Measurements from ENCODE around the gene KIAA1217.

Gene KIAA1217

GRCh38 chr10:24446739-24447138, 237.8 kb downstream of the KIAA1217 start:
- Histone ChIP-seq H3K27ac (ENCODE audit: low read length) (no peak overlapping the region), H3K9ac (ENCODE audit: low read depth, low read length) (no peak overlapping the region), H2AFZ (ENCODE audit: low read depth, low read length) (no peak overlapping the region), H3K4me3 (ENCODE audit: low read depth in 1 of 2, low read length in 2 of 2) (no peak overlapping the region), H4K20me1 (ENCODE audit: insufficient read depth, low read length) (no peaks in the 10 kb centered on the region), H3K79me2 (ENCODE audit: insufficient read depth, low read length) (no peaks in the 10 kb centered on the region), H3K4me1 (ENCODE audit: insufficient read depth, low read length) (peaks cover 9% of the 10 kb centered on the region), H3K9me3 (ENCODE audit: insufficient read depth, low read length, severe bottlenecking) (no peaks in the 10 kb centered on the region), H3K36me3 (ENCODE audit: insufficient read depth, low read length) (no peaks in the 10 kb centered on the region), H3K4me2 (ENCODE audit: insufficient read depth, low read length) (no peak overlapping the region), H3K27me3 (ENCODE audit: insufficient read depth, low read length, poor library complexity) (no peaks in the 10 kb centered on the region)
- TF ChIP-seq CTCF (IDR thresholded peaks at IDR 0.05; ENCODE audit: borderline replicate concordance, extremely low read depth, low read length, poor library complexity, severe bottlenecking) (no peak), EZH2 (IDR thresholded peaks at IDR 0.05; ENCODE audit: borderline replicate concordance, low read depth, low read length, severe bottlenecking) (no peak)
- no peak for ATAC-seq (ENCODE audit: insufficient read depth, low read depth)
- DNase-seq: no peak

GRCh38 chr10:24448351-24448999, 239.5 kb downstream of the KIAA1217 start:
- Histone ChIP-seq H4K20me1 (ENCODE audit: insufficient read depth, low read length) (no peaks in the 10 kb centered on the region), H2AFZ (ENCODE audit: low read depth, low read length) (no peak overlapping the region), H3K27ac (ENCODE audit: low read length) (no peak overlapping the region), H3K4me3 (ENCODE audit: low read depth in 1 of 2, low read length in 2 of 2) (no peak overlapping the region), H3K4me2 (ENCODE audit: insufficient read depth, low read length) (no peak overlapping the region), H3K36me3 (ENCODE audit: insufficient read depth, low read length) (no peaks in the 10 kb centered on the region), H3K9ac (ENCODE audit: low read depth, low read length) (no peak overlapping the region), H3K9me3 (ENCODE audit: insufficient read depth, low read length, severe bottlenecking) (no peaks in the 10 kb centered on the region), H3K79me2 (ENCODE audit: insufficient read depth, low read length) (no peaks in the 10 kb centered on the region), H3K27me3 (ENCODE audit: insufficient read depth, low read length, poor library complexity) (no peaks in the 10 kb centered on the region), H3K4me1 (ENCODE audit: insufficient read depth, low read length) (peaks cover 10% of the 10 kb centered on the region)
- no peak for DNase-seq
- TF ChIP-seq EZH2 (IDR thresholded peaks at IDR 0.05; ENCODE audit: borderline replicate concordance, low read depth, low read length, severe bottlenecking) (no peak), CTCF (IDR thresholded peaks at IDR 0.05; ENCODE audit: borderline replicate concordance, extremely low read depth, low read length, poor library complexity, severe bottlenecking) (no peak)
- ATAC-seq (ENCODE audit: insufficient read depth, low read depth): no peak

GRCh38 chr10:24449321-24449740, 240.4 kb downstream of the KIAA1217 start:
- Histone ChIP-seq H3K9ac (ENCODE audit: low read depth, low read length) (no peak overlapping the region), H3K27ac (ENCODE audit: low read length) (no peak overlapping the region), H3K4me3 (ENCODE audit: low read depth in 1 of 2, low read length in 2 of 2) (no peak overlapping the region), H3K4me2 (ENCODE audit: insufficient read depth, low read length) (no peak overlapping the region), H3K27me3 (ENCODE audit: insufficient read depth, low read length, poor library complexity) (no peaks in the 10 kb centered on the region), H3K79me2 (ENCODE audit: insufficient read depth, low read length) (no peaks in the 10 kb centered on the region), H2AFZ (ENCODE audit: low read depth, low read length) (no peak overlapping the region), H3K9me3 (ENCODE audit: insufficient read depth, low read length, severe bottlenecking) (no peaks in the 10 kb centered on the region), H3K36me3 (ENCODE audit: insufficient read depth, low read length) (no peaks in the 10 kb centered on the region), H4K20me1 (ENCODE audit: insufficient read depth, low read length) (no peaks in the 10 kb centered on the region), H3K4me1 (ENCODE audit: insufficient read depth, low read length) (peaks cover 10% of the 10 kb centered on the region)
- ATAC-seq (ENCODE audit: insufficient read depth, low read depth) (no peak), DNase-seq (no peak)
- TF ChIP-seq EZH2 (IDR thresholded peaks at IDR 0.05; ENCODE audit: borderline replicate concordance, low read depth, low read length, severe bottlenecking): no peak

GRCh38 chr10:24449769-24450310, 240.9 kb downstream of the KIAA1217 start:
- TF ChIP-seq CTCF (IDR thresholded peaks at IDR 0.05; ENCODE audit: borderline replicate concordance, extremely low read depth, low read length, poor library complexity, severe bottlenecking) (no peak), EZH2 (IDR thresholded peaks at IDR 0.05; ENCODE audit: borderline replicate concordance, low read depth, low read length, severe bottlenecking) (no peak)
- DNase-seq (no peak), ATAC-seq (ENCODE audit: insufficient read depth, low read depth) (no peak)
- Histone ChIP-seq H3K4me1 (ENCODE audit: insufficient read depth, low read length) (peaks cover 10% of the 10 kb centered on the region), H3K4me3 (ENCODE audit: low read depth in 1 of 2, low read length in 2 of 2) (no peak overlapping the region), H3K27ac (ENCODE audit: low read length) (no peak overlapping the region), H3K27me3 (ENCODE audit: insufficient read depth, low read length, poor library complexity) (no peaks in the 10 kb centered on the region), H4K20me1 (ENCODE audit: insufficient read depth, low read length) (no peaks in the 10 kb centered on the region), H3K9ac (ENCODE audit: low read depth, low read length) (no peak overlapping the region), H3K4me2 (ENCODE audit: insufficient read depth, low read length) (no peak overlapping the region), H2AFZ (ENCODE audit: low read depth, low read length) (no peak overlapping the region), H3K79me2 (ENCODE audit: insufficient read depth, low read length) (no peaks in the 10 kb centered on the region), H3K9me3 (ENCODE audit: insufficient read depth, low read length, severe bottlenecking) (no peaks in the 10 kb centered on the region), H3K36me3 (ENCODE audit: insufficient read depth, low read length) (no peaks in the 10 kb centered on the region)
